ENCODE measurements around the gene MAP2K5.

Gene MAP2K5

GRCh38 chr15:67594770-67595169 lies 52.3 kb downstream of the MAP2K5 start:
- Histone ChIP-seq H3K36me3 (peaks cover 3% of the 10 kb centered on the region), H3K9me3 (ENCODE audit: severe bottlenecking) (no peaks in the 10 kb centered on the region), H3K4me3 (ENCODE audit: low read depth, low read length) (no peak overlapping the region), H3K27me3 (ENCODE audit: insufficient read depth, low read depth, severe bottlenecking) (no peaks in the 10 kb centered on the region), H3K27ac (no peak overlapping the region)
- DNase-seq: no peak
- TF ChIP-seq CTCF (IDR thresholded peaks at IDR 0.05; ENCODE audit: low read depth, low read length): no peak

GRCh38 chr15:67595572-67595971 lies 53.1 kb downstream of the MAP2K5 start:
- TF ChIP-seq CTCF (IDR thresholded peaks at IDR 0.05; ENCODE audit: low read depth, low read length): no peak
- Histone ChIP-seq H3K36me3 (peaks cover 3% of the 10 kb centered on the region), H3K27me3 (ENCODE audit: insufficient read depth, low read depth, severe bottlenecking) (no peaks in the 10 kb centered on the region), H3K27ac (no peak overlapping the region), H3K9me3 (ENCODE audit: severe bottlenecking) (no peaks in the 10 kb centered on the region), H3K4me3 (ENCODE audit: low read depth, low read length) (no peak overlapping the region)
- no peak for DNase-seq

GRCh38 chr15:67601073-67601472 lies 58.6 kb downstream of the MAP2K5 start:
- no peak overlapping the region for H3K4me3 ChIP-seq (ENCODE audit: low read depth, low read length)
- no peaks in the 10 kb centered on the region for H3K9me3 ChIP-seq (ENCODE audit: severe bottlenecking)
- H3K36me3 ChIP-seq: peaks cover 3% of the 10 kb centered on the region; the same call in 1 of the 2 replicates
- H3K27me3 ChIP-seq (ENCODE audit: insufficient read depth, low read depth, severe bottlenecking): no peaks in the 10 kb centered on the region
- no peak for TF ChIP-seq CTCF (IDR thresholded peaks at IDR 0.05; ENCODE audit: low read depth, low read length)
- DNase-seq: no peak
- no peak overlapping the region for H3K27ac ChIP-seq

GRCh38 chr15:67603063-67603462 lies 60.6 kb downstream of the MAP2K5 start:
- Histone ChIP-seq H3K36me3 (no peaks in the 10 kb centered on the region), H3K4me3 (ENCODE audit: low read depth, low read length) (no peak overlapping the region), H3K9me3 (ENCODE audit: severe bottlenecking) (no peaks in the 10 kb centered on the region), H3K27me3 (ENCODE audit: insufficient read depth, low read depth, severe bottlenecking) (no peaks in the 10 kb centered on the region), H3K27ac (no peak overlapping the region)
- DNase-seq: no peak
- TF ChIP-seq CTCF (IDR thresholded peaks at IDR 0.05; ENCODE audit: low read depth, low read length): no peak

GRCh38 chr15:67605871-67606270 lies 63.4 kb downstream of the MAP2K5 start:
- Histone ChIP-seq H3K4me3 (ENCODE audit: low read depth, low read length) (no peak overlapping the region), H3K9me3 (ENCODE audit: severe bottlenecking) (no peaks in the 10 kb centered on the region), H3K27ac (no peak overlapping the region), H3K27me3 (ENCODE audit: insufficient read depth, low read depth, severe bottlenecking) (no peaks in the 10 kb centered on the region), H3K36me3 (no peaks in the 10 kb centered on the region)
- TF ChIP-seq CTCF (IDR thresholded peaks at IDR 0.05; ENCODE audit: low read depth, low read length): no peak
- DNase-seq: no peak

GRCh38 chr15:67606742-67607141 lies 64.2 kb downstream of the MAP2K5 start:
- Histone ChIP-seq H3K9me3 (ENCODE audit: severe bottlenecking) (no peaks in the 10 kb centered on the region), H3K27me3 (ENCODE audit: insufficient read depth, low read depth, severe bottlenecking) (no peaks in the 10 kb centered on the region), H3K27ac (no peak overlapping the region), H3K4me3 (ENCODE audit: low read depth, low read length) (no peak overlapping the region), H3K36me3 (no peaks in the 10 kb centered on the region)
- TF ChIP-seq CTCF (IDR thresholded peaks at IDR 0.05; ENCODE audit: low read depth, low read length): no peak
- DNase-seq: no peak
